ENCODE measurements around the gene DHRS3. TPM values are rescaled to one million over a fixed set of nuclear protein-coding genes. Genes with fewer than 3 reads are reported as not detected.

DHRS3 gene
- total RNA-seq, 4 donors from 2014 or later, result 115 to 211 (median 186) TPM

DNA sequence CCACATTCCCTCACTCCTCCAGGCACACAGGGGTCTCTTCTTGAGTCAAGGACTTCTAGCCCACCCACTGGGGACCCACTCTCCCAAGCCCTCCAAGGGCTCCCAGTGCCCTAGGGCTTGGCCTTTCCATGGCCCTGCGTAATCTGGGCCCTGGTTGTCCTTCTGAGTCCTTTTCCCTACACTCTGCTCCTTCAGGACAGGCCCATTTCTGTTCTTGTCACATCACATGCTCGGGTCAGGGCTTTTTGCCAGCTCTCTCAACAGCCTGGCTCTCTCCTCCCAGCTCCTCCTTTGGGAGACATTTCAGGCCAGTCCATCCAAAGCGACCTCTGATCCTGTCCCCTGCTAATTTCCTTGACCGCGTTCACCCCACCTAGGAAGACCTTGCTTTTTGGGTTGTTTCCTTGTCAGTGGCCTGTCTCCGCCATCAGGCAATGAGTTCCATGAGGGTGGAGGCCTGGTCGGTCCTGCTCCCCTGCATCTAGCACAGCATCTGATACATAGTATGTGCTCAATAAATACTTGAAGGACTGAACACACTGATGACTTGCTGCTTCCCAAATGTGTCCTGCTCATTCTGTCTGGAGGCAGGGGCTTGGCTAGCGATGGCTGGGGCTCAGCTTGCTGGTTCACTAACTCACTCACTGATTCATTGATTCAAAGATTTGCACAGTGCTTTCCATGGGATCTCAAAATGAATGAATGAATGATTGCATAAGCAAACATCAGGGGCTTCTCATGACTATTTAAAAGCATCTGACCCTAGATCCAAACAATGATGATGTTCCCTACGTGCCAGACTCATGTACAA, 44.8 kb downstream of the DHRS3 start:
- Histone ChIP-seq H3K27ac (peak overlapping the region in 3 of 4 donors; percentile 51 to 72 (median 66)), H3K4me1 (peaks cover 0 to 29% (median 0%) of the 10 kb centered on the region in 3 donors), H3K4me3 (no peak overlapping the region), H3K36me3 (peaks cover 0 to 99% of the 10 kb centered on the region in 2 donors), H3K27me3 (no peaks in the 10 kb centered on the region), H3K9me3 (no peaks in the 10 kb centered on the region)
- WGBS, 2 donors (ENCODE audit: low coverage in 1 of 2), result 69 to 83% methylated on average over 2 to 6 of the region's 9 CpGs
- ATAC-seq, result peak; percentile 32
- TF ChIP-seq CTCF (IDR thresholded peaks at IDR 0.05), result no peak

DNA sequence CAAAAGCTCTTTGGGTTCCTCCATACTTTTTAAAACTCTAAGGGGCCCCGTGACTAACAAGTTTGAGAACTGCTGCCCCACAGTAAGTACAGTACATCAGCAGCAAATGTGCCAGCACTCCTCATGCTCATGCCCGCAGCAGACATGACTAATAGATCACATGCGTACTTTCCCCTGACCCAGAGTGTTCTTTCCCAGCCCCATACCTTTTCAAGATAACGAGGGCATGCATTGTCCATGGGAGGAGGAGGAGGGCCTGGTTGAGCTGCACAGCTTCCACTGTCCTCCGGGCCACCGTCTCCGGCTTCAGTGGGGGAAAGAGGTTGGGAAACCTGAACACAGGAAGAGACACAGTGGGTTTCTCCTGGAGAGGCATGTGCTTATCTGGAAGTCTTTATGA, 45.5 kb downstream of the DHRS3 start:
- peaks cover 0 to 99% of the 10 kb centered on the region in 2 donors for H3K36me3 ChIP-seq
- no peaks in the 10 kb centered on the region for H3K9me3 ChIP-seq
- H3K4me3 ChIP-seq, result no peak overlapping the region
- H3K27ac ChIP-seq, result peak overlapping the region in 3 of 4 donors; percentile 51 to 72 (median 66)
- H3K4me1 ChIP-seq, result peaks cover 0 to 31% (median 0%) of the 10 kb centered on the region in 3 donors
- 81 to 92% methylated on average over 3 to 6 of the region's 7 CpGs for WGBS, 2 donors (ENCODE audit: low coverage in 1 of 2)
- TF ChIP-seq CTCF (IDR thresholded peaks at IDR 0.05), result no peak
- TF ChIP-seq POLR2AphosphoS5 (IDR thresholded peaks at IDR 0.05), result no peak
- no peak for ATAC-seq
- H3K27me3 ChIP-seq, result no peaks in the 10 kb centered on the region

GRCh38 chr1:12570291-12570690, 47.7 kb downstream of the DHRS3 start:
- Histone ChIP-seq H3K9me3 (no peaks in the 10 kb centered on the region), H3K27ac (peak overlapping the region in 3 of 4 donors; percentile 32 to 64 (median 54)), H3K4me1 (peaks cover 0 to 50% (median 2%) of the 10 kb centered on the region in 3 donors), H3K36me3 (peaks cover 0 to 95% of the 10 kb centered on the region in 2 donors), H3K27me3 (no peaks in the 10 kb centered on the region), H3K4me3 (no peak overlapping the region)
- whole genome bisulfite sequencing, 2 donors (ENCODE audit: low coverage in 1 of 2), result 94 to 100% methylated on average over 1 to 2 of the region's 5 CpGs
- no peak for ATAC-seq
- TF ChIP-seq POLR2AphosphoS5 (IDR thresholded peaks at IDR 0.05), result no peak
- no peak for TF ChIP-seq CTCF (IDR thresholded peaks at IDR 0.05)
- TF ChIP-seq POLR2A (IDR thresholded peaks at IDR 0.05), result no peak
- no peak for TF ChIP-seq EP300 (IDR thresholded peaks at IDR 0.05)

DNA sequence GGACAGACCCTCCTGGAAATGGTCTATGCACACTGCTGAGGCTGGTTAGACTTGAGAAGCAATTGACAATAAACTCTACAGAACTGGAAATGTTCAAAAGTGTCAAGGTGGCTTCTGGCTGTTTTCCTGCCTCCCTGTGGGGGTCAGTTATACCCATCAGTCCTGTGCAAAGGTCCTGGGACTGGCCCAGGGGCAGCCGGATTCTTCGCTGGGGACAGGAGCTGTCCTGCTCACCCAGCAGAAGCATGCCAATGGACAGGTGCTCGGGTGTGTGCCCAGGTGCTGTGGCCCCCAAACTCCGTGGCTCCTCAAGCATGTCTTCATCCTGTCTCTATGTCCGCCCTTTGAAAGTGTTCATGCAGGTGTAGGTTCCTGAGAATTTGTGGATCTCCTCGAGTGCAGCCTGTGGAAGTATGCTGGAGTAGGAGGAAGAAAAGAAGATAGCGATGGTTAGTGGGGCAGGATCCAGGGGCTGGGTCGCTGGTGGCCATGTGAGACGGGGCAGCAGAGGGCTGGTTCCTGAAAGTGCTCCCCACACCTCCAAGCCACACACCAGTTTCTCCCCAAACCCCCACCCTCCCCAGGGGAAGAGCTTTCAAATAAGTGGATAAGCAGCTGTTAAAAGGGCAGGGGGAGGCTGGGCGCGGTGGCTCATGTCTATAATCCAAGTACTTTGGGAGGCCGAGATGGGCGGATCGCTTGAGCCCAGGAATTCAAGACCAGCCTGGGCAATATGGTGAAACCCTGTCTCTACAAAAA, 49.8 kb downstream of the DHRS3 start:
- no peak overlapping the region for H3K4me3 ChIP-seq
- peaks cover 0 to 8% (median 0%) of the 10 kb centered on the region in 3 donors for H3K9me3 ChIP-seq
- H3K27ac ChIP-seq, result peak overlapping the region in 3 of 4 donors; percentile 78 to 79 (median 78)
- TF ChIP-seq CTCF (IDR thresholded peaks at IDR 0.05) (no peak), POLR2AphosphoS5 (IDR thresholded peaks at IDR 0.05) (no peak), POLR2A (IDR thresholded peaks at IDR 0.05) (no peak), EP300 (IDR thresholded peaks at IDR 0.05) (no peak)
- no peaks in the 10 kb centered on the region for H3K27me3 ChIP-seq
- 85 to 100% methylated on average over 2 to 4 of the region's 14 CpGs for WGBS, 2 donors (ENCODE audit: low coverage in 1 of 2)
- peaks cover 0 to 43% (median 10%) of the 10 kb centered on the region in 3 donors for H3K4me1 ChIP-seq
- no peak for ATAC-seq
- H3K36me3 ChIP-seq, result peaks cover 0 to 74% of the 10 kb centered on the region in 2 donors

Data from gastroesophageal sphincter (tissue), 4 donors.